GM19468 (cell line): ENCODE data around the gene DDO.
"Not testable (repeated sequence)": the region's sequence is repeated elsewhere in the genome, so short reads cannot be mapped to it uniquely, and the experiment has no call there.

Experiments
- ATAC-seq: cut with Tn5 transposase; IDR thresholded peaks from one replicate; pipeline ENCODE4 v1.9.1; 2021; ENCODE audit warnings: mild to moderate bottlenecking, moderate library complexity, moderate number of reproducible peaks; ENCODE audit not compliant: unreplicated experiment; ENCODE audit errors: extremely low read depth

Gene DDO

DNA sequence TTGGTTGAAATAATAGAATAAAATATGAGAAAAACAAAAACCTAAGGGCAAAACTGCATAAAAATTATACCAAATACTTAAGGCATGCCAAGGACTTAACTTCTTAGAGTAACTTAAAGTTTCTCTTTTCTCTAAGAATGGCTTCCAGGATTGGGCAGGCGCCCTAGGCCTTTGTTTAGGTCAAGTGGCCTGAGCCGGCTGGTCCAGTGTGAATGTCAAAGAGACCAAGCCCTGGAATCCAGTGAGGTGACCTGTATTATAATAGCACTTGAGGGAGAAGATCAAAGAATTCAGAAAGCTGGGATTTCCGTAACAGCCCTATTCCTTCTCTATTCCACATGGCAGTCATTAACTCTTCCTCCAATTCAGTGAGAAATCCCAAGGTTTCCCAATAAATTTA lies 63.8 kb downstream of the DDO start:
- ATAC-seq = no peak

GRCh38 chr6:110350593-110350992 lies 64.8 kb downstream of the DDO start:
- not testable (repeated sequence) for ATAC-seq

GRCh38 chr6:110348961-110349690 lies 66.2 kb downstream of the DDO start:
- ATAC-seq = no peak

DNA sequence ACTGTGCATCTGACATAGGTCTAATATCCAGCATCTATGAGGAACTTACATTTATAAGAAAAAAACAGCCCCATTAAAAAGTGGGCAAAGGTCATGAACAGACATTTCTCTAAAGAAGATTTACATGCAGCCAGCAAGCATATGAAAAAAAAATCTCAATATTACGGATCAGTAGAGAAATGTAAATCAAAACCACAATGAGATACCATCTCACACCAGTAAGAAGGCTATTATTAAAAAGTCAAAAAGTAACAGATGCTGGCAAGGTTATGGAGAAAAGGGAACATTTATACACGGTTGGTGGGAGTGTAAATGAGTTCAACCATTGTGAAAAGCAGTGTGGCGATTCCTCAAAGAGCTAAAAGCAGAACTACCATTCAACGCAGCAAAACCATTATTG lies 70.3 kb downstream of the DDO start:
- ATAC-seq = no peak

GRCh38 chr6:110342759-110343158 lies 72.6 kb downstream of the DDO start:
- ATAC-seq = no peak
